22Rv1 (cell line): Measurements from ENCODE around the gene JUND.

Experiments used
- H3K27ac ChIP-seq: fragments of 450-650 bp; 2 replicates; pipeline ENCODE4 v1.5.1; 2017
- ZFX ChIP-seq: fragments of 450-650 bp; IDR thresholded peaks from 2 replicates; pipeline ENCODE4 v1.6.1; 2017; ENCODE audit warnings: antibody characterized with exemption, borderline replicate concordance
- TF ChIP-seq, protein P1 (sequence below): fragments of 450-650 bp; IDR thresholded peaks from 2 replicates; pipeline ENCODE4 v1.5.1; 2017; ENCODE audit warnings: mild to moderate bottlenecking

The JUND gene

DNA sequence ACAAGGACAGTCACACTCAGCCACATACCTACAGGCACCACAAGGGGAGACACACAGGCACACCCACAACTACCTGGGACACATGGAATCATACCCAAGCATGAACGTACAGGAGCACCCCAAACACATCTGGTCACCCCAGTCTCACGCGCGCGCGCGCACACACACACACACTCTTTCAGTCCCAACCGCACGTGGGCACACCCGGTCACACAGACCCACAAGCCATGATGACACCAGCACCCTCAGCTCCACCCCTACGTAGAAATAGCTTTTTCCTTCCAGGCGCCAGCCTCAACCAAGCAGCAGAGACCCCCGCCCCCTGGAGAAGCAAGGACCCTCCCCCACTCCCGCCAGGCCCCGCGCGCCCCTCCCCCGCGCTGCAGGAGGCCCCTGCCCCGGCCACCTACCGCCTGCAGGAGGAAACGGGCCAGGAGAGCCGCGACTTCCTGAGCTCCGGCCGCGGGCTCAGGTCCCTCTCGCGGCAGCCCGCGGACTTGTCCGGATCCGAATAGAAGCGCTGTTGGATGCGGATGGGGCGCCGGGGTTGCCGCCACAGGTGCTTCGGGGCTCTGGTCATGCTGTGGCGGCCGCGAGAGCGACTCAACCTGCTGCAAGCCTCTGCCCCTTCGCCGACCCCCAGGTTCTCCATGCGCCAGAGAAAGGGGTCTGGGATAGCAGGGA is 48.7 kb downstream of the JUND start:
- peak overlapping the region; percentile 18; the same call in 1 of the 2 replicates for H3K27ac ChIP-seq
- TF ChIP-seq, protein P1, sequence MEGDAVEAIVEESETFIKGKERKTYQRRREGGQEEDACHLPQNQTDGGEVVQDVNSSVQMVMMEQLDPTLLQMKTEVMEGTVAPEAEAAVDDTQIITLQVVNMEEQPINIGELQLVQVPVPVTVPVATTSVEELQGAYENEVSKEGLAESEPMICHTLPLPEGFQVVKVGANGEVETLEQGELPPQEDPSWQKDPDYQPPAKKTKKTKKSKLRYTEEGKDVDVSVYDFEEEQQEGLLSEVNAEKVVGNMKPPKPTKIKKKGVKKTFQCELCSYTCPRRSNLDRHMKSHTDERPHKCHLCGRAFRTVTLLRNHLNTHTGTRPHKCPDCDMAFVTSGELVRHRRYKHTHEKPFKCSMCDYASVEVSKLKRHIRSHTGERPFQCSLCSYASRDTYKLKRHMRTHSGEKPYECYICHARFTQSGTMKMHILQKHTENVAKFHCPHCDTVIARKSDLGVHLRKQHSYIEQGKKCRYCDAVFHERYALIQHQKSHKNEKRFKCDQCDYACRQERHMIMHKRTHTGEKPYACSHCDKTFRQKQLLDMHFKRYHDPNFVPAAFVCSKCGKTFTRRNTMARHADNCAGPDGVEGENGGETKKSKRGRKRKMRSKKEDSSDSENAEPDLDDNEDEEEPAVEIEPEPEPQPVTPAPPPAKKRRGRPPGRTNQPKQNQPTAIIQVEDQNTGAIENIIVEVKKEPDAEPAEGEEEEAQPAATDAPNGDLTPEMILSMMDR, result peak; percentile 67
- no peak for TF ChIP-seq ZFX

GRCh38 chr19:18231775-18232174 is 49.6 kb downstream of the JUND start:
- no peak overlapping the region for H3K27ac ChIP-seq
- TF ChIP-seq, protein P1, result no peak
- TF ChIP-seq ZFX, result no peak

GRCh38 chr19:18230941-18231734 is 50.3 kb downstream of the JUND start:
- TF ChIP-seq, protein P1, result no peak
- TF ChIP-seq ZFX, result no peak

DNA sequence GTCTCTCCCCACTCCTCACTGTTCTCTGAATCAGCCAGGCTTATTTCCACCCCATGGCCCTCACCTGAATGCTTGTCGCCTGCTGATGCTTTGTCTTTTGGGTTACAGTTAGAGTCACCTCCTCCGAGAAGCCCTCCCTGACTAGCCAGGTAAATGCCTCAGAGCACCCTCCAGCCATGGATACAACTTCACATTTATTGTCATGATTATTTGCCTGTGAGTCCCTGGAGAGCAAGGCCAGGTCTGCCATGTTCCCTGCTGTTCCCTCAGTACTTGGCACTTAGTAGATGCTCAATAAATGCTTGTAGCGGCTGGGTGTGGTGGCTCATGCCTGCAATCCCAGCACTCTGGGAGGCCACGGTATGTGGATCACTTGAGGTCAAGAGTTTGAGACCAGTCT is 51.5 kb downstream of the JUND start:
- no peak for TF ChIP-seq ZFX
- TF ChIP-seq, protein P1, result no peak

More at GRCh38 chr19:18230941-18231734, 50.3 kb downstream of the JUND start:
- no peak overlapping the region for H3K27ac ChIP-seq

More for the DNA sequence above, 51.5 kb downstream of the JUND start:
- no peak overlapping the region for H3K27ac ChIP-seq
